ENCODE results near the gene P2RY8. TPM values are rescaled to one million over a fixed set of nuclear protein-coding genes. Genes with fewer than 3 reads are reported as not detected.

P2RY8 gene
- total and polyA plus RNA-seq, 7 donors: 0.79 to 4.1 (median 1.5) TPM

- 66 to 80% (median 73%) methylated on average over 33 of the region's 33 CpGs for WGBS, 3 donors
- H3K36me3 ChIP-seq (ENCODE audit: insufficient read depth in 1 of 2, low read depth in 1 of 2): no peaks in the 10 kb centered on the region
- H3K27me3 ChIP-seq (ENCODE audit: insufficient read depth in 3 of 3, low read length in 2 of 3): no peaks in the 10 kb centered on the region
- H3K4me3 ChIP-seq: peak overlapping the region; percentile 51
- ATAC-seq: no peak
- no peak overlapping the region for H3K27ac ChIP-seq
- H3K4me1 ChIP-seq: no peaks in the 10 kb centered on the region
- no peak for TF ChIP-seq CTCF (IDR thresholded peaks at IDR 0.05)
- no peaks in the 10 kb centered on the region for H3K9me3 ChIP-seq
- DNase-seq: no peak
- intact Hi-C loops (cut with DNase I): no loop called here
These were observed 1.5 kb downstream of the P2RY8 start for GRCh38 chrX:1535241-1536041.

GRCh38 chrX:1534301-1535168 lies 2.5 kb downstream of the P2RY8 start:
- DNase-seq (no peak), ATAC-seq (no peak)
- 47 to 56% (median 49%) methylated on average over 20 to 22 of the region's 22 CpGs for WGBS, 3 donors
- no peaks in the 10 kb centered on the region for H3K27me3 ChIP-seq (ENCODE audit: insufficient read depth in 3 of 3, low read length in 2 of 3)
- no peaks in the 10 kb centered on the region for H3K36me3 ChIP-seq (ENCODE audit: insufficient read depth in 1 of 2, low read depth in 1 of 2)
- no peak overlapping the region for H3K4me3 ChIP-seq
- H3K27ac ChIP-seq: no peak overlapping the region
- no peaks in the 10 kb centered on the region for H3K4me1 ChIP-seq
- TF ChIP-seq CTCF (IDR thresholded peaks at IDR 0.05): no peak
- no peaks in the 10 kb centered on the region for H3K9me3 ChIP-seq
- intact Hi-C loops (cut with DNase I): no loop called here

GRCh38 chrX:1533058-1533457 lies 3.9 kb downstream of the P2RY8 start:
- DNase-seq: no peak
- no peaks in the 10 kb centered on the region for H3K4me1 ChIP-seq
- TF ChIP-seq CTCF (IDR thresholded peaks at IDR 0.05): no peak
- no peak overlapping the region for H3K27ac ChIP-seq
- no peak overlapping the region for H3K4me3 ChIP-seq
- no peaks in the 10 kb centered on the region for H3K36me3 ChIP-seq (ENCODE audit: insufficient read depth in 1 of 2, low read depth in 1 of 2)
- WGBS, 3 donors: 32 to 39% (median 38%) methylated on average over 4 of the region's 4 CpGs
- intact Hi-C loops (cut with DNase I): no loop called here
- H3K9me3 ChIP-seq: no peaks in the 10 kb centered on the region
- no peak for ATAC-seq
- H3K27me3 ChIP-seq (ENCODE audit: insufficient read depth in 3 of 3, low read length in 2 of 3): no peaks in the 10 kb centered on the region

DNA sequence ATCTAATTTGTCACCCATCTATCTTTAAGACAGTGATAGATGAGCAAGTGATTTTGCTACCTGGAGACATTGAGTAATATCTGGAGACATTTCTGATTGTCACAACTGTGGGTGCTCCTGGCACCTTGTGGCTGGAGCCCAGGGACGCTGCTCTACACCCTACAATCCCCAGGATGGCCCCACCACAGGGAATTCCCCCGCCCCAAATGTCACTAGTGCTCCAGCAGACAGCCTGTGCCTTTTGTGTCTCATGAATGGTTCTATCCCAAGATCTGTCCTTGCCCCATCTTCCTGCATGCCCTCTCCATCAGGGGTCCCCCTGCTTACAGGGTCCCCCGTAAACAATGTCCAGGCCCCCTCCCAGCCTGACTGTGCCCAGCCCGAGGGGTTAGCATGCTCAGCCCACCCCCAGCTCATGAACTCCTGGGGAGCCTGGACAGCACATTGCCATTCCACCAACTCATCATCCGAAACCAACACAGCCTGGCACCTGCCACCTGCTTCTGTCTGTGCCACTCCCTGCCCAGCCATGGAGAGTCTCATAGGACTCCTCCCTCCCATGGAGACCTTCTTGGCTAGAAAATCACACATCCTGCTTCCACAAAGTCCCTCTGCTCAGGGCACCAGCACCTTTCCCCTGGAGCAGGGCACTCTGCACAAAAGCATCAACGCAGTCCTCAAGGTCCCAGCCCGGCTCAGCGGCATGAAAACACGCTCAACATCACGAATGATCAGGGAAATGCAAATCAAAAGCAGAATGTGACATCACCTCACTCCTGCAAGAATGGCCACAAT lies 5.7 kb downstream of the P2RY8 start:
- Histone ChIP-seq H3K4me1 (no peaks in the 10 kb centered on the region), H3K36me3 (ENCODE audit: insufficient read depth in 1 of 2, low read depth in 1 of 2) (no peaks in the 10 kb centered on the region), H3K4me3 (no peak overlapping the region), H3K27me3 (ENCODE audit: insufficient read depth in 3 of 3, low read length in 2 of 3) (no peaks in the 10 kb centered on the region), H3K27ac (no peak overlapping the region), H3K9me3 (no peaks in the 10 kb centered on the region)
- WGBS, 3 donors: 73 to 79% (median 77%) methylated on average over 10 of the region's 10 CpGs
- no peak for TF ChIP-seq CTCF (IDR thresholded peaks at IDR 0.05)
- intact Hi-C loops (cut with DNase I): no loop called here
- no peak for ATAC-seq
- DNase-seq: no peak
